HCT116 (cell line): ENCODE results near the gene SUGT1. TPM values are rescaled to one million over a fixed set of nuclear protein-coding genes. Genes with fewer than 3 reads are reported as not detected.

Experiments
- ATAC-seq: fragments of 200-7000 bp; cut with Tn5 transposase; 2 replicates; pipeline ENCODE4 v1.9.1; 2020; ENCODE audit warnings: mild to moderate bottlenecking, moderate library complexity
- BruUV-seq: library from RNA; stranded (reverse); fragments of 400-500 nt; replicated peaks from 2 replicates; lab custom pipeline; 2021; lab: Mats Ljungman, UMichigan
- CTCF ChIA-PET: fragments of 300-600 bp; sonication (Branson Sonifier 250); formaldehyde crosslinking; loops from one replicate; lab custom pipeline; 2021; ENCODE audit warnings: antibody characterized with exemption; lab: Charles Lee
- POLR2A ChIA-PET: fragments of 300-600, 350-600 bp; sonication (Branson Sonifier 250); formaldehyde crosslinking; loops from one replicate; lab custom pipeline; 2021; ENCODE audit warnings: antibody characterized with exemption; lab: Charles Lee
- RAD21 ChIA-PET, 2 experiments: fragments of 300-600 bp; sonication (Branson Sonifier 250); formaldehyde crosslinking; loops; one replicate each; lab custom pipeline; 2023; ENCODE audit warnings: low total read pairs in 2 of 2; ENCODE audit not compliant: uncharacterized antibody in 2 of 2, unreplicated experiment in 2 of 2, low non-redundant PET in 1 of 2; lab: Charles Lee
- DNase-seq: peaks from one replicate; pipeline ENCODE4 v3.0.0-alpha.2; 2010; ENCODE audit warnings: low read depth, low spot score
- H2AFZ ChIP-seq: fragments of 200-600 bp; shearing (Covaris generic), sonication (generic); 2 replicates; pipeline ENCODE4 v1.6.1; 2017; ENCODE audit warnings: low read depth, mixed run types, mixed read lengths, antibody characterized with exemption, low read length; ENCODE audit not compliant: poor library complexity, severe bottlenecking
- H3K27ac ChIP-seq: 2 replicates; pipeline ENCODE4 v1.5.1; 2012; ENCODE audit warnings: low read depth, low read length
- H3K27me3 ChIP-seq: fragments of 200-600 bp; sonication (generic); 2 replicates; pipeline ENCODE4 v1.6.1; 2016; ENCODE audit warnings: mixed run types, low read length, mixed read lengths; ENCODE audit not compliant: insufficient read depth
- H3K36me3 ChIP-seq, 2 experiments: fragments of 200-500 bp in 1 of 2; fragments of 200-600 bp in 1 of 2; sonication (Bioruptor generic) in 1 of 2; sonication (generic) in 1 of 2; 2 replicates each; pipeline versions ENCODE4 v1.5.1 to v1.6.1; 2014 to 2016; ENCODE audit warnings: low read length in 2 of 2, inconsistent platforms in 1 of 2, mixed read lengths in 1 of 2, mixed run types in 1 of 2; ENCODE audit not compliant: insufficient read depth in 2 of 2, control insufficient read depth in 1 of 2
- H3K4me1 ChIP-seq, 2 experiments: fragments of 200-600 bp in 1 of 2; sonication (generic) in 1 of 2; 2 replicates each; pipeline versions ENCODE4 v1.5.1 to v1.6.1; 2012 to 2017; ENCODE audit warnings: low read length in 2 of 2, inconsistent platforms in 1 of 2, mild to moderate bottlenecking in 1 of 2, mixed read lengths in 1 of 2, mixed run types in 1 of 2, moderate library complexity in 1 of 2; ENCODE audit not compliant: insufficient read depth in 2 of 2, control insufficient read depth in 1 of 2
- H3K4me2 ChIP-seq: fragments of 200-600 bp; sonication (generic); 2 replicates; pipeline ENCODE4 v1.6.1; 2017; ENCODE audit warnings: mixed run types, low read length, mixed read lengths
- H3K4me3 ChIP-seq, 2 experiments: fragments of 200-600 bp in 1 of 2; sonication (generic) in 1 of 2; replicated peaks in 1 of 2; 2 replicates each; pipeline ENCODE4 v1.5.1; 2011 to 2016; ENCODE audit warnings: low read length in 2 of 2, control low read depth in 1 of 2, low read depth in 1 of 2, mild to moderate bottlenecking in 1 of 2, mixed read lengths in 1 of 2, mixed run types in 1 of 2
- H3K79me2 ChIP-seq: fragments of 200-600 bp; sonication (generic); 2 replicates; pipeline ENCODE4 v1.6.1; 2017; ENCODE audit warnings: mild to moderate bottlenecking, mixed run types, low read length, moderate library complexity, mixed read lengths; ENCODE audit not compliant: insufficient read depth
- H3K9ac ChIP-seq: fragments of 200-600 bp; sonication (generic); 2 replicates; pipeline ENCODE4 v1.6.1; 2016; ENCODE audit warnings: low read length, mixed read lengths
- H3K9me2 ChIP-seq: fragments of 200-600 bp; sonication (generic), shearing (Covaris generic); 2 replicates; pipeline ENCODE4 v1.6.1; 2017; ENCODE audit warnings: mixed run types, mild to moderate bottlenecking, moderate library complexity; ENCODE audit not compliant: insufficient read depth
- H3K9me3 ChIP-seq, 2 experiments: fragments of 200-500 bp in 1 of 2; fragments of 200-600 bp in 1 of 2; sonication (Bioruptor generic) in 1 of 2; sonication (generic) in 1 of 2; 2 replicates each; pipeline ENCODE4 v1.6.1; 2014 to 2017; ENCODE audit warnings: low read length in 2 of 2, mixed read lengths in 2 of 2, inconsistent platforms in 1 of 2, low read depth in 1 of 2, mild to moderate bottlenecking in 1 of 2, mixed run types in 1 of 2, moderate library complexity in 1 of 2; ENCODE audit not compliant: control insufficient read depth in 1 of 2, insufficient read depth in 1 of 2
- H4K20me1 ChIP-seq: fragments of 200-600 bp; sonication (generic), shearing (Covaris generic); 2 replicates; pipeline ENCODE4 v1.6.1; 2017; ENCODE audit warnings: mixed run types, mild to moderate bottlenecking, moderate library complexity; ENCODE audit not compliant: insufficient read depth
- CBX3 ChIP-seq: IDR thresholded peaks from 2 replicates; pipeline ENCODE4 v1.6.1; 2012; ENCODE audit warnings: low read depth
- EGR1 ChIP-seq: IDR thresholded peaks from 2 replicates; pipeline ENCODE4 v1.6.1; 2012; ENCODE audit warnings: low read depth
- ELF1 ChIP-seq: IDR thresholded peaks from 2 replicates; pipeline ENCODE4 v1.6.1; 2012; ENCODE audit warnings: low read depth, borderline replicate concordance
- EZH2phosphoT487 ChIP-seq: fragments of 200-600 bp; IDR thresholded peaks from 2 replicates; pipeline ENCODE4 v1.6.1; 2018; ENCODE audit warnings: antibody characterized with exemption, borderline replicate concordance
- FOSL1 ChIP-seq: IDR thresholded peaks from 2 replicates; pipeline ENCODE4 v1.6.1; 2012; ENCODE audit warnings: low read depth
- JUND ChIP-seq: IDR thresholded peaks from 2 replicates; pipeline ENCODE4 v1.6.1; 2012
- POLR2A ChIP-seq: IDR thresholded peaks from 2 replicates; pipeline ENCODE4 v1.7.0; 2011; ENCODE audit warnings: borderline replicate concordance; ENCODE audit not compliant: insufficient read depth, insufficient read length; ENCODE audit errors: extremely low read depth
- RAD21 ChIP-seq: IDR thresholded peaks from 2 replicates; pipeline ENCODE4 v1.6.1; 2012; ENCODE audit warnings: low read depth, mild to moderate bottlenecking
- SP1 ChIP-seq: IDR thresholded peaks from 2 replicates; pipeline ENCODE4 v1.6.1; 2012; ENCODE audit warnings: low read depth
- SRF ChIP-seq: IDR thresholded peaks from 2 replicates; pipeline ENCODE4 v1.6.1; 2012; ENCODE audit warnings: low read depth
- TCF7L2 ChIP-seq: IDR thresholded peaks from 2 replicates; pipeline ENCODE4 v1.7.0; 2011; ENCODE audit warnings: borderline replicate concordance, inconsistent platforms; ENCODE audit not compliant: insufficient read depth, insufficient read length; ENCODE audit errors: extremely low read depth
- ZFX ChIP-seq: fragments of 450-650 bp; IDR thresholded peaks from 2 replicates; pipeline ENCODE4 v1.6.1; 2017
- intact Hi-C: fragments of 100-400 bp; cut with micrococcal nuclease; formaldehyde crosslinking; loops from 2 replicates; pipeline ENCODE4 v1.10.0; 2022
- total RNA-seq: library from RNA; stranded (reverse); gene quantifications from one replicate; pipeline ENCODE4 v1.2.1, GENCODE V29; 2021; ENCODE audit not compliant: unreplicated experiment
- TF ChIP-seq, protein P1 (sequence below): IDR thresholded peaks from 2 replicates; pipeline ENCODE4 v1.6.1; 2012
- TF ChIP-seq, protein P2 (sequence below): IDR thresholded peaks from 2 replicates; pipeline ENCODE4 v1.6.1; 2012

SUGT1 gene
- total RNA-seq, 1 experiment from 2014 or later = 75.6 TPM

DNA sequence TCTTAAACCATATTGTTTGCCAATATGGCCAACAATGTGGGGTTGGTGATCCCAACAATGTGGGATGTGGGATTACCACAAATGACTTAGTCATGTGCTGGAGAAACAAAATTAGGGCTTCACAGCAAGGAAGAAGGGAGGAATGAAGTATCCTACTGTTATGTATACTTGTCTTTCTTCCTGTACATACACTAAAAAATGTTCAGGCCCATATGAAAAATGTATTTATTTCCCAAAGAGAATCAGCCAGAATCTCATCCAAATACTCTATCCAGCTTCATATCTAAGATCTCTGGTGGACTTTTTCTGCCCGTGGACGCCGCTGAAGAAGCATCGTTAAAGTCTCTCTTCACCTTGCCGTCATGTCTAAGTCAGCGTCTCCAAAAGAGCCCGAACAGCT is 10.5 kb upstream of the SUGT1 start, which contains the start of gene HNRNPA1L2 (continued):
- TF ChIP-seq TCF7L2 (no peak), CBX3 (no peak), FOSL1 (no peak), EGR1 (no peak), JUND (no peak), ZFX (no peak), POLR2A (no peak), ELF1 (no peak)
- TF ChIP-seq, protein P1, sequence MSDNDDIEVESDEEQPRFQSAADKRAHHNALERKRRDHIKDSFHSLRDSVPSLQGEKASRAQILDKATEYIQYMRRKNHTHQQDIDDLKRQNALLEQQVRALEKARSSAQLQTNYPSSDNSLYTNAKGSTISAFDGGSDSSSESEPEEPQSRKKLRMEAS = no peak
- TF ChIP-seq, protein P2, sequence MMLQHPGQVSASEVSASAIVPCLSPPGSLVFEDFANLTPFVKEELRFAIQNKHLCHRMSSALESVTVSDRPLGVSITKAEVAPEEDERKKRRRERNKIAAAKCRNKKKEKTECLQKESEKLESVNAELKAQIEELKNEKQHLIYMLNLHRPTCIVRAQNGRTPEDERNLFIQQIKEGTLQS = no peak
- TF ChIP-seq, all 23 proteins: peak for 0

DNA sequence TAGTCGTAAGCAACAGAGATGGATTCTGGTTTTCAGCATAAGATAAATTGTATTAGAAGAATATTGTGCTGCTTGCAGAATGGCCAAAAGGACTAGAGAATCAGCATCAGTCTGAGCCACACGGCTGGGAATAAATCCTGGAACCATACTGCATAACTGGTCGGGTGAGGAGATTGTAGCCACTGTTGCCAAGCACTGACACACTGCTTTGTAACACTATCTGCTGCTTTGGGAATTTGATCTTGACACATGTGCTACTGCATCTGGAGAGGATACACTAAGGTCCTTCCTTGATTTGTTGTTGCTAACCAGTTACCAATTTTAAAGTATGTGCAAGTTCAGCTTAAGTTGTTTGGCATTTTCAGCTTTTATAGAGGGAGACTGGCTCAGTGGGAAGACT is 8.5 kb upstream of the SUGT1 start:
- no peak for DNase-seq
- Histone ChIP-seq H3K9me2 (no peaks in the 10 kb centered on the region), H3K9me3 (no peaks in the 10 kb centered on the region), H3K79me2 (no peaks in the 10 kb centered on the region), H4K20me1 (no peaks in the 10 kb centered on the region), H3K4me3 (no peak overlapping the region), H2AFZ (no peak overlapping the region), H3K27me3 (no peaks in the 10 kb centered on the region), H3K4me2 (no peak overlapping the region), H3K27ac (no peak overlapping the region), H3K9ac (no peak overlapping the region), H3K4me1 (peaks cover 7 to 8% of the 10 kb centered on the region in 2 experiments; a peak in 3 of 4 replicates), H3K36me3 (no peaks in the 10 kb centered on the region)
- POLR2A ChIA-PET = no interaction called here
- RAD21 ChIA-PET = no interaction called here
- intact Hi-C loops = no loop called here
- no TSS peak for BruUV-seq
- CTCF ChIA-PET = no interaction called here
- TF ChIP-seq EZH2phosphoT487 = no peak
- TF ChIP-seq SRF = no peak
- TF ChIP-seq, protein P2 = no peak
- no peak for TF ChIP-seq RAD21
- no peak for TF ChIP-seq SP1
- TF ChIP-seq POLR2A = no peak
- TF ChIP-seq JUND = no peak
- no peak for ATAC-seq
